Frontal cortex (tissue), 1 donor: Measurements from ENCODE around the gene KIFC3. TPM values are rescaled to one million over a fixed set of nuclear protein-coding genes. Genes with fewer than 3 reads are reported as not detected.

Source experiments
- small RNA-seq: library from RNA; depleted of rRNA; stranded (forward); fragments of <200 nt; gene quantifications from one replicate; pipeline ENCODE3, GENCODE V24; 2014
- total RNA-seq: library from RNA; depleted of rRNA; stranded (reverse); fragments of >200 nt; gene quantifications from one replicate; pipeline ENCODE4 v1.2.3, GENCODE V29; 2014

Gene KIFC3
- total RNA-seq, 1 donor from 2014 or later, result 46.1 TPM

Small RNA genes lying within 50 kb of the gene (small RNA-seq; reads per million reads assigned to genes)
- gene MIR6772, result 0.59 reads per million, percentile 46 among the genes with 10 or more reads in this experiment
- not detected for gene RNU6-20P

Other genes with a start within 250 kb of the KIFC3 start
- gene ADGRG1, start 173.9 kb downstream of the KIFC3 start, total RNA-seq, result 19.6 TPM
- not detected for gene ADGRG3, start 134.2 kb downstream of the KIFC3 start, total RNA-seq
- under 0.01 TPM for gene DRC7, start 107.7 kb downstream of the KIFC3 start, total RNA-seq
- 34.6 TPM for gene KATNB1, start 66.7 kb downstream of the KIFC3 start, total RNA-seq
- 1.2 TPM for gene CNGB1, start 168.6 kb upstream of the KIFC3 start, total RNA-seq
- 4.9 TPM for gene ZNF319, start 198.2 kb upstream of the KIFC3 start, total RNA-seq
- gene USB1, start 198.9 kb upstream of the KIFC3 start, total RNA-seq, result 3.7 TPM
- 12.2 TPM for gene MMP15, start 223.3 kb upstream of the KIFC3 start, total RNA-seq